ENCODE data around the gene RNASE13.

DNA sequence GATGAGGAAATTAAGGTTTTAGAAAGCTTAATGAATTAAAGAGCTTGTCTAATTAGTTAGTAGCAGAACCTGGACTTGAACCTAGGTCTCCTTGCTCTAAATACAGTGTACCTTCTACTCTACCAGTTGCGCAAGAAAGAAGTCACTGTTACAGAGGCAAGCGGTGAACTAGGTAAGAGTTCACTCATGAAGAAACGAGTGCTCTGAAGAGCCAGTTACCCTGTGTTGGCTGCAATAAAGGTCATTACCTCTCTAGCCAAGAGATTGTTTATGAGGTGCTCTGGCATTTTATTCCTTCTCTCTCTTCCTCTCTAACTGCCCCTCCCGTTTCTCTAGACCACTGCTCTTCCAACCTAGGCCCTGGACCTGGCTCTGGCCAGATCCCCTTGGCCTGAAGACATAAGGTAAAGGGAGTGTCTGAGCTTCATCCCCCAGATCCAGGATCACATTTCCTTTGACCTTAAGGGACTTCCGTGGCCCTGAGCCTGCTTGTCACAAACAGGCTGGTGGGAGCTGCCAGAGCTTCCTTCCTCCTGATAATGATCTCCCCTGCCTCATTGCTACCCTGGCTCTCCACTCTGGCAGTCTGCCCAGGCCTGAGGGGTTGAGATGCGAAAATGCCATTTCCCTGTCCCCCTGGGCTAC lies 9.5 kb upstream of the RNASE13 start:
- TF ChIP-seq, protein P1, sequence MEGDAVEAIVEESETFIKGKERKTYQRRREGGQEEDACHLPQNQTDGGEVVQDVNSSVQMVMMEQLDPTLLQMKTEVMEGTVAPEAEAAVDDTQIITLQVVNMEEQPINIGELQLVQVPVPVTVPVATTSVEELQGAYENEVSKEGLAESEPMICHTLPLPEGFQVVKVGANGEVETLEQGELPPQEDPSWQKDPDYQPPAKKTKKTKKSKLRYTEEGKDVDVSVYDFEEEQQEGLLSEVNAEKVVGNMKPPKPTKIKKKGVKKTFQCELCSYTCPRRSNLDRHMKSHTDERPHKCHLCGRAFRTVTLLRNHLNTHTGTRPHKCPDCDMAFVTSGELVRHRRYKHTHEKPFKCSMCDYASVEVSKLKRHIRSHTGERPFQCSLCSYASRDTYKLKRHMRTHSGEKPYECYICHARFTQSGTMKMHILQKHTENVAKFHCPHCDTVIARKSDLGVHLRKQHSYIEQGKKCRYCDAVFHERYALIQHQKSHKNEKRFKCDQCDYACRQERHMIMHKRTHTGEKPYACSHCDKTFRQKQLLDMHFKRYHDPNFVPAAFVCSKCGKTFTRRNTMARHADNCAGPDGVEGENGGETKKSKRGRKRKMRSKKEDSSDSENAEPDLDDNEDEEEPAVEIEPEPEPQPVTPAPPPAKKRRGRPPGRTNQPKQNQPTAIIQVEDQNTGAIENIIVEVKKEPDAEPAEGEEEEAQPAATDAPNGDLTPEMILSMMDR (conservative IDR thresholded peaks at IDR 0.05; ENCODE audit: low read length), result no peak
- no peak for TF ChIP-seq EZH2phosphoT487 (IDR thresholded peaks at IDR 0.05; ENCODE audit: borderline replicate concordance, low read depth, low read length)
